ENCODE measurements around the gene LIN7A.

The LIN7A gene

GRCh38 chr12:80745851-80746505, 191.8 kb downstream of the LIN7A start:
- H3K4me1 ChIP-seq (ENCODE audit: control insufficient read depth in 5 of 5, insufficient read depth in 5 of 5, low read length in 5 of 5) = no peaks in the 10 kb centered on the region
- H3K9ac ChIP-seq (ENCODE audit: low read length in 5 of 5) = no peak overlapping the region
- no peak overlapping the region for H3K27ac ChIP-seq (ENCODE audit: low read depth, low read length)
- H3K27me3 ChIP-seq (ENCODE audit: control insufficient read depth in 5 of 5, insufficient read depth in 4 of 5, low read length in 5 of 5) = no peaks in the 10 kb centered on the region
- H3K9me3 ChIP-seq (ENCODE audit: control insufficient read depth in 5 of 5, low read length in 5 of 5) = no peaks in the 10 kb centered on the region
- no peaks in the 10 kb centered on the region for H3K36me3 ChIP-seq (ENCODE audit: control insufficient read depth in 5 of 5, insufficient read depth in 5 of 5, low read length in 5 of 5)
- no peak overlapping the region for H3K4me3 ChIP-seq (ENCODE audit: low read depth in 1 of 5, low read length in 5 of 5)
